KOPT-K1 (cell line): ENCODE data around the gene SMIM13.

Experiments used
- H3K27ac ChIP-seq: fragments of 200-600 bp; sonication (generic); 2 replicates; pipeline ENCODE4 v1.5.1; 2016; ENCODE audit warnings: antibody characterized with exemption, mild to moderate bottlenecking, low read depth, low read length; ENCODE audit not compliant: poor library complexity, severe bottlenecking
- H3K36me3 ChIP-seq: fragments of 200-600 bp; sonication (generic); 2 replicates; pipeline ENCODE4 v1.5.1; 2017; ENCODE audit warnings: antibody characterized with exemption, mild to moderate bottlenecking, low read length, moderate library complexity; ENCODE audit not compliant: insufficient read depth
- H3K9me3 ChIP-seq: fragments of 200-600 bp; sonication (generic); 2 replicates; pipeline ENCODE4 v1.5.1; 2017; ENCODE audit warnings: antibody characterized with exemption, low read length, mild to moderate bottlenecking; ENCODE audit not compliant: insufficient read depth, poor library complexity, severe bottlenecking

SMIM13 gene

GRCh38 chr6:11093626-11094410 lies at the start of gene SMIM13:
Gene SMIM13 (plus strand): TSS chr6:11093834. CDS start chr6:11094314, 480 bp downstream.
- Histone ChIP-seq H3K27ac (peak within 1 kb of the TSS; percentile 91), H3K36me3 (no peaks in the 10 kb centered on the region), H3K9me3 (no peaks in the 10 kb centered on the region)

GRCh38 chr6:11043961-11044711 lies 49.5 kb upstream of the SMIM13 start, which contains the start of gene ELOVL2:
Gene ELOVL2 (minus strand): TSS chr6:11044305. CDS start chr6:11044230, 75 bp downstream.
- peaks cover 10% of the 10 kb centered on the region for H3K9me3 ChIP-seq
- no peak within 1 kb of the TSS for H3K27ac ChIP-seq
- H3K36me3 ChIP-seq: no peaks in the 10 kb centered on the region

GRCh38 chr6:11044712-11045167 lies 48.9 kb upstream of the SMIM13 start:
- peaks cover 10% of the 10 kb centered on the region for H3K9me3 ChIP-seq
- H3K27ac ChIP-seq: no peak overlapping the region
- no peaks in the 10 kb centered on the region for H3K36me3 ChIP-seq

GRCh38 chr6:11050731-11051130 lies 42.9 kb upstream of the SMIM13 start:
- Histone ChIP-seq H3K36me3 (no peaks in the 10 kb centered on the region), H3K9me3 (no peaks in the 10 kb centered on the region), H3K27ac (no peak overlapping the region)

GRCh38 chr6:11053307-11053706 lies 40.3 kb upstream of the SMIM13 start:
- Histone ChIP-seq H3K9me3 (no peaks in the 10 kb centered on the region), H3K36me3 (no peaks in the 10 kb centered on the region), H3K27ac (no peak overlapping the region)

- H3K27ac ChIP-seq: no peak overlapping the region
- H3K36me3 ChIP-seq: no peaks in the 10 kb centered on the region
- no peaks in the 10 kb centered on the region for H3K9me3 ChIP-seq
These were observed 38.9 kb upstream of the SMIM13 start for GRCh38 chr6:11054722-11055121.

- Histone ChIP-seq H3K27ac (no peak overlapping the region), H3K9me3 (no peaks in the 10 kb centered on the region), H3K36me3 (no peaks in the 10 kb centered on the region)
These were observed 38.5 kb upstream of the SMIM13 start for GRCh38 chr6:11055127-11055627.

- Histone ChIP-seq H3K36me3 (no peaks in the 10 kb centered on the region), H3K27ac (no peak overlapping the region), H3K9me3 (no peaks in the 10 kb centered on the region)
These were observed 36.8 kb upstream of the SMIM13 start for GRCh38 chr6:11056871-11057270.

- H3K36me3 ChIP-seq: no peaks in the 10 kb centered on the region
- no peak overlapping the region for H3K27ac ChIP-seq
- H3K9me3 ChIP-seq: no peaks in the 10 kb centered on the region
These were observed 35.2 kb upstream of the SMIM13 start for GRCh38 chr6:11058406-11058805.

- Histone ChIP-seq H3K27ac (no peak overlapping the region), H3K9me3 (no peaks in the 10 kb centered on the region), H3K36me3 (no peaks in the 10 kb centered on the region)
These were observed 31.6 kb upstream of the SMIM13 start for GRCh38 chr6:11062083-11062482.

GRCh38 chr6:11062715-11063114 lies 30.9 kb upstream of the SMIM13 start:
- H3K9me3 ChIP-seq: no peaks in the 10 kb centered on the region
- H3K36me3 ChIP-seq: no peaks in the 10 kb centered on the region
- H3K27ac ChIP-seq: no peak overlapping the region

GRCh38 chr6:11064836-11065235 lies 28.8 kb upstream of the SMIM13 start:
- Histone ChIP-seq H3K36me3 (no peaks in the 10 kb centered on the region), H3K9me3 (no peaks in the 10 kb centered on the region), H3K27ac (no peak overlapping the region)

- H3K27ac ChIP-seq: no peak overlapping the region
- no peaks in the 10 kb centered on the region for H3K36me3 ChIP-seq
- H3K9me3 ChIP-seq: no peaks in the 10 kb centered on the region
These were observed 28.0 kb upstream of the SMIM13 start for GRCh38 chr6:11065436-11066202.

GRCh38 chr6:11066505-11067347 lies 26.9 kb upstream of the SMIM13 start:
- Histone ChIP-seq H3K9me3 (no peaks in the 10 kb centered on the region), H3K36me3 (no peaks in the 10 kb centered on the region), H3K27ac (no peak overlapping the region)
